ENCODE data around the gene DACT1. TPM values are rescaled to one million over a fixed set of nuclear protein-coding genes. Genes with fewer than 3 reads are reported as not detected.

The DACT1 gene
- total RNA-seq, 1 experiment from 2014 or later, result 4.4 TPM

DNA sequence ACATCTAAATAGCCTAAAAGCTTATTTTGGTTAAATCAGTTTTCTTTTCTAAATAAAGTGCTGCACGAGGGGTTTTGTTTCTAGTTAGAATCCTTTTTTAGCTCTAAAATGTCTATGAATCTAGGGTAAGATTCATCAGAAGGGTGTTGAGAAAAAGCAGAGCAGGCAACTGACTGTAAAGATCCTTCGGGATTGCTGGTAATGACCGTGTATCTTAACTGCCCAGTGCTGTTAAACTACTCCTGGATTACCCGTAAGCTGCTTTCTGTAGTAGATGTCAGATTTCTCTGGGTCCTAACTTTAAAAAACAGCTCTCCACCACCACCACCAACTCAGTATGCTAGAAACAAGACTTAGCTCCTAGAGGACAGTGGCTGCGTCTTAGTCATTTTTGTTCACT is 39.2 kb downstream of the DACT1 start:
- H3K27me3 ChIP-seq (ENCODE audit: insufficient read depth, low read length), result no peaks in the 10 kb centered on the region; the same call in 1 of the 2 replicates
- H3K27me3 Mint-ChIP-seq (ENCODE audit: low read depth), result no peaks in the 10 kb centered on the region
- no peak overlapping the region for H3K4me2 ChIP-seq (ENCODE audit: insufficient read depth, insufficient read length, low read length)
- no peak overlapping the region for H2AFZ ChIP-seq (ENCODE audit: low read length)
- no peak overlapping the region for H3K18ac ChIP-seq (ENCODE audit: insufficient read length, low read depth, low read length)
- no peak overlapping the region for H3K9ac ChIP-seq (ENCODE audit: extremely low read depth, insufficient read length, low read length)
- H3K4me1 ChIP-seq (ENCODE audit: insufficient read depth, low read length), result no peaks in the 10 kb centered on the region
- H2BK120ac ChIP-seq (ENCODE audit: low read depth, low read length, poor library complexity, severe bottlenecking), result no peak overlapping the region
- no peak overlapping the region for H2BK5ac ChIP-seq (ENCODE audit: insufficient read length, low read length)
- no peak overlapping the region for H3K4ac ChIP-seq (ENCODE audit: low read depth, low read length)
- no peaks in the 10 kb centered on the region for H3K9me3 ChIP-seq (ENCODE audit: control insufficient read depth, low read depth, low read length)
- H3K23me2 ChIP-seq (ENCODE audit: insufficient read length, low read depth, low read length, poor library complexity, severe bottlenecking), result no peaks in the 10 kb centered on the region
- no peak overlapping the region for H3K27ac ChIP-seq (ENCODE audit: insufficient read length, low read depth, low read length)
- H3K79me2 ChIP-seq (ENCODE audit: insufficient read depth, low read length), result no peaks in the 10 kb centered on the region
- TF ChIP-seq, protein P1, sequence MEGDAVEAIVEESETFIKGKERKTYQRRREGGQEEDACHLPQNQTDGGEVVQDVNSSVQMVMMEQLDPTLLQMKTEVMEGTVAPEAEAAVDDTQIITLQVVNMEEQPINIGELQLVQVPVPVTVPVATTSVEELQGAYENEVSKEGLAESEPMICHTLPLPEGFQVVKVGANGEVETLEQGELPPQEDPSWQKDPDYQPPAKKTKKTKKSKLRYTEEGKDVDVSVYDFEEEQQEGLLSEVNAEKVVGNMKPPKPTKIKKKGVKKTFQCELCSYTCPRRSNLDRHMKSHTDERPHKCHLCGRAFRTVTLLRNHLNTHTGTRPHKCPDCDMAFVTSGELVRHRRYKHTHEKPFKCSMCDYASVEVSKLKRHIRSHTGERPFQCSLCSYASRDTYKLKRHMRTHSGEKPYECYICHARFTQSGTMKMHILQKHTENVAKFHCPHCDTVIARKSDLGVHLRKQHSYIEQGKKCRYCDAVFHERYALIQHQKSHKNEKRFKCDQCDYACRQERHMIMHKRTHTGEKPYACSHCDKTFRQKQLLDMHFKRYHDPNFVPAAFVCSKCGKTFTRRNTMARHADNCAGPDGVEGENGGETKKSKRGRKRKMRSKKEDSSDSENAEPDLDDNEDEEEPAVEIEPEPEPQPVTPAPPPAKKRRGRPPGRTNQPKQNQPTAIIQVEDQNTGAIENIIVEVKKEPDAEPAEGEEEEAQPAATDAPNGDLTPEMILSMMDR (conservative IDR thresholded peaks at IDR 0.05), result no peak
- H3K9me3 Mint-ChIP-seq, result no peaks in the 10 kb centered on the region
- no peak overlapping the region for H3K27ac Mint-ChIP-seq
- no peak overlapping the region for H3T11ph ChIP-seq (ENCODE audit: low read length)
- H3K23ac ChIP-seq (ENCODE audit: insufficient read length, low read depth, low read length), result no peak overlapping the region
- H3K56ac ChIP-seq (ENCODE audit: insufficient read length, low read depth, low read length), result no peak overlapping the region
- no peaks in the 10 kb centered on the region for H3K36me3 Mint-ChIP-seq (ENCODE audit: insufficient read depth in 1 of 3, low read depth in 3 of 3)
- no peaks in the 10 kb centered on the region for H4K20me1 ChIP-seq (ENCODE audit: control insufficient read depth, insufficient read depth, insufficient read length)
- H3K4me3 Mint-ChIP-seq, result no peak overlapping the region
- H2BK12ac ChIP-seq (ENCODE audit: insufficient read length, low read depth, low read length), result no peak overlapping the region
- DNase-seq, result no peak
- H4K5ac ChIP-seq (ENCODE audit: insufficient read length, low read depth, low read length), result no peak overlapping the region
- no peak overlapping the region for H4K8ac ChIP-seq (replicated peaks; ENCODE audit: insufficient read length, low read depth, low read length)
- H3K14ac ChIP-seq (ENCODE audit: insufficient read depth, low read length), result no peak overlapping the region
- no peak overlapping the region for H2BK15ac ChIP-seq (ENCODE audit: low read depth, low read length)
- H4K91ac ChIP-seq (ENCODE audit: insufficient read length, low read depth, low read length), result no peak overlapping the region
- H3K4me1 Mint-ChIP-seq, result no peaks in the 10 kb centered on the region
- H3K79me1 ChIP-seq (ENCODE audit: insufficient read depth, low read depth, low read length, poor library complexity, severe bottlenecking), result no peaks in the 10 kb centered on the region
- no peak overlapping the region for H2AK5ac ChIP-seq (ENCODE audit: insufficient read length, low read length)
- H2BK20ac ChIP-seq (ENCODE audit: low read depth, low read length, poor library complexity, severe bottlenecking), result no peak overlapping the region
- no CpG with 5 or more reads among the region's 5 CpGs for WGBS (ENCODE audit: extremely low coverage, insufficient read length, low lambda C conversion rate)
